ENCODE results near the gene CD22.

CD22 gene

DNA sequence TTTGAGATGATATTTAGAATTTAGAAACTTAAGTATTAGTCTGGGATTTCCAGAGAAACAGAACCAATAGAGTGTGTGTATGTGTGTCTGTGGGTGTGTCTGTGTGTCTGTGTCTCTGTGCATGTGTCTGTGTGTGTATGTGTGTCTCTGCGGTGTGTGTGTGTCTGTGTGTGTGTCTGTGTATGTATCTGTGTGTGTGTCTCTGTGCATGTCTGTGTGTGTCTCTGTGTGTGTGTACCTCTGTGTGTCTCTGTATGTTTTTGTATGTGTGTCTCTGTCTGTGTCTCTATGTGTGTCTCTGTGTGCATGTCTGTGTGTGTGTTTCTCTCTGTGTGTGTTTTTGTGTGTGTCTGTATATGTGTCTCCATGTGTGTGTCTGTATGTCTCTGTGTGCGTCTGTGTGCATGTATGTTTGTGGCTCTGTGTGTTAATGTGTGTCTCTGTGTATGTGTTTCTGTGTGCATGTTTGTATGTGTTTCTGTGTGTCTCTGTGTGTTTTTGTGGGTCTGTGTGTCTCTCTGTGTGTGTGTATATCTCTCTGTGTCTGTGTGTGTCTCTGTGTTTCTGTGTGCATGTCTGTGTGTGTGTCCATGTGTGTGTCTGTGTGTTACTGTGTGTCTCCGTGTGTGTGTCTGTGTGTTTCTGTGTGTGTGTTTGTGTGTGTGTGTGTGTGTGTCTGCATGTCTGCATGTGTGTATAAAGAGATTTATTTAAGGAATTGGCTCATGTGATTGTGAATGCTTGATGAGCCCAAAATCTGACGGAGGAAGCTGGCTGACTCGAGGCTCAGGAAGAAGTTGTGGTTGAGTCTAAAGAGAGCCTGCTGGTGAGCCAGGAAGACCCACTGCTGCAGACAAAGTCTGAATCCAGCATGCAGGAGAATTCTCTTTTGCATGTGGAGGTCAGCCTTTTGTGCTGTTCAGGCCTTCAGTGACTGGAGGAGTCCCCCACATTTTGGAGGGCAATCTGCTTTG, 64.0 kb downstream of the CD22 start:
- no peak for DNase-seq

DNA sequence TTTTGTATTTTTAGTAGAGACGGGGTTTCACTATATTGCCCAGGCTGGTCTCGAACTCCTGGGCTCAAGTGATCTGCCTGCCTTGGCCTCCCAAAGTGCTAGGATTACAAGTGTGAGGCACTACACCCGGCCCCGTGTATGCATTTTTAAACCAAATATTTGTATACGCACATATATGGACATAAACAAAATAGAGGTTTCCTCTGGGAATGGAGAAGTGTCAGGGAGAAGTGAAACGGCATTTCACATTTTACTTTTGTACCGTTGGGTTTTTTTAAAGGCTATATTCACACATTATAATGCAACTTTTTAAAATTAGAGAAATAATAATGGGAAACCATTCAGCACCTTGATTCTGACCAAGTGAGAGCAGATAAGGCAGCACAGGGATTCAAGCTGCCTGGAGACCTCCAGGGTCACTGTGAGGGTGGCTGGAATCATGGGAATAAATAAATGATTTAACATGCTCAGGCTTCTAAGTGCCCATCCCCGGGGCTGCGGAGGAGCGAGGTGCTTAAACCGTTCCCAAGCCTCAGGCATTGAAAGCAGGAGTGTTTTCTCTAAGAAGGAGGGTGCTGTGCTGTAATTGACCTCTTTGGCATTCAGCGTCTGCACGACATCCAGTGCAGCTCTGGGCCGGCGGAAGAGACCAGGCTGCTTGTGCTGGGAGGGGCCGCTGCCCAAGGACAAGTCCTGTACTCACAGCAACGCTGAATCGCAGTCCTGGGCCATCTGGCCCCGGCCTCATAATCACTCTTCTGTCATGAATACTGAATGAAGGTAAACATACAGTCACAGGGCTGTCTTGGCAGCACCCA, 66.6 kb downstream of the CD22 start:
- DNase-seq, result no peak

DNA sequence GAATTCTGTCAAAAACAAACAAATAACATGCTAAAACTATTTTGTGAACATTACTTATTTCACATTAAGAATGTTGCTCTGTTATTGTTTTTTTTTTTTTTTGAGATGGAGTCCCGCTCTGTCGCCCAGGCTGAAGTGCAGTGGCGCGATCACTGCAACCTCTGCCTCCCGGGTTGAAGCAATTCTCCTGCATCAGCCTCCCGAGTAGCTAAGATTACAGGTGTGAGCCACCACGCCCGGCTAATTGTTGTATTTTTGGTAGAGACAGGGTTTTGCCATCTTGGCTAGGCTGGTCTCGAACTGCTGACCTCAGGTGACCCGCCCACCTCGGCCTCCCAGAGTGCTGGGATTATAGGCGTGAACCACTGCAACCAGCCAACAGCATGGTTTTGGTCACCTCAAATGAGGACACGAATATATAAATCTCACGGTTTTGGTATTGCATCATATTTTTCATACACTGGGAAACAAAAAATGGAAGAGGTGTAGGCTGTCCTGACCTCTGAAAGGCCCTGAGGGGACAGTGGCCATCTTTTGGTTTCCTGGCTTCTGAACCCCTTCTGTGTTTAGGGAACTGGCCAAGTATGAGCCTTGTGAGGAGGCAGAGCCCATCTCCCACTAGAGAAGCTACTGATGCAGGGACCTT, 67.4 kb downstream of the CD22 start:
- DNase-seq, result no peak

Data from activated CD4-positive, CD25-positive, alpha-beta regulatory T cell treated with anti-CD3 and anti-CD28 coated beads, Interleukin-2, amount 50 U/mL, for 72 hours (primary cell).